ENCODE measurements around the gene EEPD1. TPM values are rescaled to one million over a fixed set of nuclear protein-coding genes. Genes with fewer than 3 reads are reported as not detected.

The EEPD1 gene
- total RNA-seq, 1 donor from 2014 or later, result 5.4 TPM

DNA sequence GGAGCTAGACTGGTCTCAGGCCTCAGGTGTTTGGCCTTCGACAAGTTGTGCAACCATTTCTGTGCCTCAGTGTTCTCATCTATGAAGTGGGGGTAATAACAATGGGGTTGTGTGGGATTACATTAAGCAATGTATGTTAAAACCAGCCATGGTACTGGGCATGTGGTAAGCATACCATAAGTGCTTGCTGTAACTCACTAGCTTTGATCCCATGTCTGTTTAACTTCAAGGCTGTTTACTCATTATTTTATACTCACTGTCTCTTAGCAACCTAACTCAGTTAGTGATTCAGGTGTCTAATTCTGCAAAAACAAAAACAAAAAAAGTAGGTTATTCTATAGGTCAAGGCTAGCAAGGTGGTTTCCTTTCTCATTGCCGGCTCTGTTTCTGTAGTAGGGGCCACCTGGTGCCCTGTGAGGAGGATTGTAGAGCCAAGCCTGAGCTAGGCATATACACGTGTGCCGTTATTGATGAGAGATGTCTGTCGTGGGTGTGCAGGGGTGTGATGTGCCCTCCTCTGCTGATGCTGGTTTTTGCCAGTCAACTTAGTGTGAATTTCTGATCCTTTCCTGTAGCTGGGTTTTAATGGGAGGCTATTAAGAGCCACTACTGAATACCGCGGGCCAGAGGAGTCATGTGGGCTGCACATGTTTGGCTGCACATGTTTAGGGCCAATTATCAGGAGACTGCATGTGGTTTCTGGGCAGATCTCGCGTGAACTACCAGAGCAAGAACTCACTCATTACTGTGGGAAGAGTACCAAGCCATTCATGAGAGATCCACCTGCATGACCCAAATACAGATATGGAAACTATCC lies 56.2 kb downstream of the EEPD1 start:
- Histone ChIP-seq H3K27ac (ENCODE audit: low read depth, low read length) (peak overlapping the region; percentile 93), H3K4me2 (ENCODE audit: low read length) (peak overlapping the region; percentile 73), H4K20me1 (ENCODE audit: insufficient read depth, low read length) (no peaks in the 10 kb centered on the region), H3K9me3 (ENCODE audit: insufficient read depth, low read depth, low read length) (no peaks in the 10 kb centered on the region), H2AFZ (ENCODE audit: low read depth, low read length) (no peak overlapping the region), H3K79me2 (ENCODE audit: insufficient read depth, low read length) (no peaks in the 10 kb centered on the region), H3K27me3 (ENCODE audit: insufficient read depth, low read length) (no peaks in the 10 kb centered on the region), H3K4me3 (ENCODE audit: insufficient read depth, low read depth, low read length) (no peak overlapping the region), H3K9ac (ENCODE audit: low read length) (peak overlapping the region; percentile 69), H3K36me3 (ENCODE audit: insufficient read depth, low read length) (no peaks in the 10 kb centered on the region), H3K4me1 (ENCODE audit: insufficient read depth, low read length) (peaks cover 26% of the 10 kb centered on the region)
- FAIRE-seq (no peak), DNase-seq (ENCODE audit: low read depth) (no peak)
- no peaks in the 10 kb centered on the region for H3K36me3 Mint-ChIP-seq (ENCODE audit: low read depth, unreplicated experiment)
- H3K4me3 Mint-ChIP-seq (ENCODE audit: unreplicated experiment), result no peak overlapping the region
- no peak overlapping the region for H3K27ac Mint-ChIP-seq (ENCODE audit: unreplicated experiment)
- no peaks in the 10 kb centered on the region for H3K9me3 Mint-ChIP-seq (ENCODE audit: unreplicated experiment)
- H3K27me3 Mint-ChIP-seq (ENCODE audit: low read depth, unreplicated experiment), result no peaks in the 10 kb centered on the region
- TF ChIP-seq, protein P1, sequence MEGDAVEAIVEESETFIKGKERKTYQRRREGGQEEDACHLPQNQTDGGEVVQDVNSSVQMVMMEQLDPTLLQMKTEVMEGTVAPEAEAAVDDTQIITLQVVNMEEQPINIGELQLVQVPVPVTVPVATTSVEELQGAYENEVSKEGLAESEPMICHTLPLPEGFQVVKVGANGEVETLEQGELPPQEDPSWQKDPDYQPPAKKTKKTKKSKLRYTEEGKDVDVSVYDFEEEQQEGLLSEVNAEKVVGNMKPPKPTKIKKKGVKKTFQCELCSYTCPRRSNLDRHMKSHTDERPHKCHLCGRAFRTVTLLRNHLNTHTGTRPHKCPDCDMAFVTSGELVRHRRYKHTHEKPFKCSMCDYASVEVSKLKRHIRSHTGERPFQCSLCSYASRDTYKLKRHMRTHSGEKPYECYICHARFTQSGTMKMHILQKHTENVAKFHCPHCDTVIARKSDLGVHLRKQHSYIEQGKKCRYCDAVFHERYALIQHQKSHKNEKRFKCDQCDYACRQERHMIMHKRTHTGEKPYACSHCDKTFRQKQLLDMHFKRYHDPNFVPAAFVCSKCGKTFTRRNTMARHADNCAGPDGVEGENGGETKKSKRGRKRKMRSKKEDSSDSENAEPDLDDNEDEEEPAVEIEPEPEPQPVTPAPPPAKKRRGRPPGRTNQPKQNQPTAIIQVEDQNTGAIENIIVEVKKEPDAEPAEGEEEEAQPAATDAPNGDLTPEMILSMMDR (IDR thresholded peaks at IDR 0.05; ENCODE audit: insufficient read depth, low read depth, low read length), result no peak
- no peak for TF ChIP-seq EZH2 (IDR thresholded peaks at IDR 0.05; ENCODE audit: insufficient read depth, low read length)
- peaks cover 41% of the 10 kb centered on the region for H3K4me1 Mint-ChIP-seq (ENCODE audit: low read depth, unreplicated experiment)

- TF ChIP-seq EZH2 (IDR thresholded peaks at IDR 0.05; ENCODE audit: insufficient read depth, low read length), result no peak
- TF ChIP-seq, protein P1 (IDR thresholded peaks at IDR 0.05; ENCODE audit: insufficient read depth, low read depth, low read length), result no peak
- Histone ChIP-seq H2AFZ (ENCODE audit: low read depth, low read length) (no peak overlapping the region), H3K9ac (ENCODE audit: low read length) (no peak overlapping the region), H3K4me3 (ENCODE audit: insufficient read depth, low read depth, low read length) (no peak overlapping the region), H3K9me3 (ENCODE audit: insufficient read depth, low read depth, low read length) (no peaks in the 10 kb centered on the region), H3K4me2 (ENCODE audit: low read length) (no peak overlapping the region), H3K27me3 (ENCODE audit: insufficient read depth, low read length) (no peaks in the 10 kb centered on the region), H3K27ac (ENCODE audit: low read depth, low read length) (no peak overlapping the region), H3K79me2 (ENCODE audit: insufficient read depth, low read length) (no peaks in the 10 kb centered on the region), H3K36me3 (ENCODE audit: insufficient read depth, low read length) (no peaks in the 10 kb centered on the region), H4K20me1 (ENCODE audit: insufficient read depth, low read length) (no peaks in the 10 kb centered on the region), H3K4me1 (ENCODE audit: insufficient read depth, low read length) (peaks cover 26% of the 10 kb centered on the region)
- no peaks in the 10 kb centered on the region for H3K27me3 Mint-ChIP-seq (ENCODE audit: low read depth, unreplicated experiment)
- no peaks in the 10 kb centered on the region for H3K9me3 Mint-ChIP-seq (ENCODE audit: unreplicated experiment)
- H3K36me3 Mint-ChIP-seq (ENCODE audit: low read depth, unreplicated experiment), result no peaks in the 10 kb centered on the region
- peaks cover 41% of the 10 kb centered on the region for H3K4me1 Mint-ChIP-seq (ENCODE audit: low read depth, unreplicated experiment)
- H3K4me3 Mint-ChIP-seq (ENCODE audit: unreplicated experiment), result no peak overlapping the region
- no peak overlapping the region for H3K27ac Mint-ChIP-seq (ENCODE audit: unreplicated experiment)
- DNase-seq (ENCODE audit: low read depth) (no peak), FAIRE-seq (no peak)
Measured at GRCh38 chr7:36209814-36210183, 56.7 kb downstream of the EEPD1 start.

GRCh38 chr7:36210291-36210922 lies 57.4 kb downstream of the EEPD1 start:
- Histone ChIP-seq H3K4me2 (ENCODE audit: low read length) (no peak overlapping the region), H3K4me1 (ENCODE audit: insufficient read depth, low read length) (peaks cover 26% of the 10 kb centered on the region), H3K4me3 (ENCODE audit: insufficient read depth, low read depth, low read length) (no peak overlapping the region), H2AFZ (ENCODE audit: low read depth, low read length) (no peak overlapping the region), H3K27me3 (ENCODE audit: insufficient read depth, low read length) (no peaks in the 10 kb centered on the region), H3K9me3 (ENCODE audit: insufficient read depth, low read depth, low read length) (no peaks in the 10 kb centered on the region), H3K9ac (ENCODE audit: low read length) (no peak overlapping the region), H3K27ac (ENCODE audit: low read depth, low read length) (no peak overlapping the region), H3K36me3 (ENCODE audit: insufficient read depth, low read length) (no peaks in the 10 kb centered on the region), H3K79me2 (ENCODE audit: insufficient read depth, low read length) (no peaks in the 10 kb centered on the region), H4K20me1 (ENCODE audit: insufficient read depth, low read length) (no peaks in the 10 kb centered on the region)
- Mint-ChIP-seq H3K4me1 (ENCODE audit: low read depth, unreplicated experiment) (peaks cover 37% of the 10 kb centered on the region), H3K4me3 (ENCODE audit: unreplicated experiment) (no peak overlapping the region), H3K36me3 (ENCODE audit: low read depth, unreplicated experiment) (no peaks in the 10 kb centered on the region), H3K9me3 (ENCODE audit: unreplicated experiment) (no peaks in the 10 kb centered on the region), H3K27ac (ENCODE audit: unreplicated experiment) (no peak overlapping the region), H3K27me3 (ENCODE audit: low read depth, unreplicated experiment) (no peaks in the 10 kb centered on the region)
- DNase-seq (ENCODE audit: low read depth), result no peak
- TF ChIP-seq, protein P1 (IDR thresholded peaks at IDR 0.05; ENCODE audit: insufficient read depth, low read depth, low read length), result no peak
- no peak for TF ChIP-seq EZH2 (IDR thresholded peaks at IDR 0.05; ENCODE audit: insufficient read depth, low read length)
- no peak for FAIRE-seq

All from astrocyte (in vitro differentiated cells and primary cell).